ENCODE results near the gene KMT2E. TPM values are rescaled to one million over a fixed set of nuclear protein-coding genes. Genes with fewer than 3 reads are reported as not detected.
"Not testable (repeated sequence)": the region's sequence is repeated elsewhere in the genome, so short reads cannot be mapped to it uniquely, and the experiment has no call there.

The KMT2E gene
- total RNA-seq, 2 experiments from 2014 or later: 95.1 to 105 TPM

DNA sequence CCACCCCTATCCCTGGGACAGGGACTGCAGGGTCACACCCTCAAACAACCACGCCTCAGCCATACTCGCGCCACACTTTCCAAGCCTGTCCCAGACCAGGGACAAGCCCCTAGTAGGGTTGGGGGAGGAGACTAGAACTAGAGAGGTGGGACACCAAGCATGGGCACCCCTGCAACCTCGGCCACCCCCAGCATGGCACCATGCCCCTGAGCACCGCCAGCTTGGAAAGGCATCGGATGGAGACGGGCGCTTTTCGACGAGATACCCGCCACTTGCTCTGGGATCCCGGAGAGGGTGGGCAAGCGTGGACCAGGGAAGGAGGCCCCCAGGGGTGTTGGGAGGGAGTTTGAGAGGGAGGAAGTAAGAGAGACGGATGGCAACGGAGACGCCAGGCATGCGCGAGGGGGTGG is 13.1 kb upstream of the KMT2E start:
- Mint-ChIP-seq H3K4me3 (no peak overlapping the region), H3K4me1 (ENCODE audit: low read depth) (peaks cover 56% of the 10 kb centered on the region), H3K27ac (no peak overlapping the region), H3K27me3 (ENCODE audit: low read depth) (no peaks in the 10 kb centered on the region), H3K9me3 (ENCODE audit: insufficient read depth) (no peaks in the 10 kb centered on the region), H3K36me3 (ENCODE audit: low read depth) (peaks cover 55% of the 10 kb centered on the region)
- DNase-seq (no peak), ATAC-seq (peak; percentile 12)
- CTCF ChIA-PET: interaction anchor here (1.3 kb wide), 1 partner anchor 79 kb away, joined by 3 read pairs; no protein-coding TSS in a partner anchor
- POLR2A ChIA-PET: interaction anchor here (0.9 kb wide), 1 partner anchor 10 kb away, joined by 4 read pairs; no protein-coding TSS in a partner anchor

DNA sequence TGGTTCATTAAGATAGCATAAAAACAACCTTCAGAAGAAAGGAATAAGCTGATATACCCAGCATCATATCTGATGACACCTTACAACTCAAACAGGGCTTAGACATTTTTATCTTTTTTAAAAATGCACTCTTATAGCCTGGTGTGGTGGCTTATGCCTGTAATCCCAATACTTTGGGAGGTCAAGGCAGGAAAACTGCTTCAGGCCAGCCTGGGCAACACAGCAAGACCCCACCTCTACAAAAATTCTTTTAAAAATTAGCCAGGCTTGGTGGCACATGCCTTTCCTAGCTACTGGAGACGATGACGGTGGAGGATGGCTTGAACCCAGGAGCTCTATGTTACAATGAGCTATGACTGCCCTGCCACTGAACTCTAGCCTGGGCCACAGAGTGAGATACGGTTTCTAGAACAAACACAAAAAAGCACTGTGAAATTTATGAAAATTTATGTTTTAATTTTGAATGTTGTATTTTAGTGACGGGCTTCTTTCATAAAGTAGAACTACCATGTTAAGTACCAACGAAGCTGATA is 12.3 kb upstream of the KMT2E start:
- DNase-seq (no peak), ATAC-seq (no peak)
- H3K27me3 Mint-ChIP-seq (ENCODE audit: low read depth): no peaks in the 10 kb centered on the region
- no peak overlapping the region for H3K4me3 Mint-ChIP-seq
- CTCF ChIA-PET: interaction anchor here (0.6 to 2.6 kb wide), 5 partner anchors 9 to 89 kb away, joined by 3 to 14 read pairs (median 4); no protein-coding TSS in a partner anchor
- peaks cover 58% of the 10 kb centered on the region for H3K4me1 Mint-ChIP-seq (ENCODE audit: low read depth)
- peaks cover 57% of the 10 kb centered on the region for H3K36me3 Mint-ChIP-seq (ENCODE audit: low read depth)
- H3K9me3 Mint-ChIP-seq (ENCODE audit: insufficient read depth): no peaks in the 10 kb centered on the region
- no peak overlapping the region for H3K27ac Mint-ChIP-seq
- POLR2A ChIA-PET: interaction anchor here (0.9 to 2.9 kb wide), 3 partner anchors 9 to 61 kb away, joined by 4 to 14 read pairs (median 4); partner anchors contain the start of gene KMT2E

DNA sequence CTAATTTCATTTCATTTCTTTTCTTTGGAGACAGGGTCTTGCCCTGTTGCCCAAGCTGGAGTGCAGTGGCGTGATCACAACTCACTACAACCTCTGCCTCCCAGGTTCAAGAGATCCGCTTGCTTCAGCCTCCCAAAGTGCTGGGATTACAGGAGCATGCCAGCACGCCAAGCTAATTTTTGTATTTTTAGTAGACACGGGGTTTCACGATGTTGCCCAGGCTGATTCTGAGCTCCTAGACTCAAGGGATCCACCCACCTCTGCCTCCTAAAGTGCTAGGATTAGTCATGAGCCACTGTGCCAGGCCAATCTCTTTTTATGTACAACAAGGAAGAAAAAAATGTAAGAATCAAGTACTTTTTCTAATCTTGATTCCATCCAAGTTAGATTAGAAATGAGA is 10.7 kb upstream of the KMT2E start:
- ChIA-PET POLR2A (interaction anchor here (0.9 to 2.9 kb wide), 4 partner anchors 9 to 20 kb away, joined by 3 to 14 read pairs (median 3); partner anchors contain the start of gene KMT2E), CTCF (interaction anchor here (1.0 to 2.6 kb wide), 6 partner anchors 11 to 119 kb away, joined by 3 to 14 read pairs (median 4); partner anchors contain the start of gene KMT2E)
- DNase-seq (no peak), ATAC-seq (peak; percentile 58)
- H3K36me3 Mint-ChIP-seq (ENCODE audit: low read depth): peaks cover 63% of the 10 kb centered on the region
- peak overlapping the region; percentile 68 for H3K27ac Mint-ChIP-seq
- H3K9me3 Mint-ChIP-seq (ENCODE audit: insufficient read depth): no peaks in the 10 kb centered on the region
- H3K27me3 Mint-ChIP-seq (ENCODE audit: low read depth): no peaks in the 10 kb centered on the region
- peak overlapping the region; percentile 54 for H3K4me3 Mint-ChIP-seq
- peaks cover 63% of the 10 kb centered on the region for H3K4me1 Mint-ChIP-seq (ENCODE audit: low read depth)

DNA sequence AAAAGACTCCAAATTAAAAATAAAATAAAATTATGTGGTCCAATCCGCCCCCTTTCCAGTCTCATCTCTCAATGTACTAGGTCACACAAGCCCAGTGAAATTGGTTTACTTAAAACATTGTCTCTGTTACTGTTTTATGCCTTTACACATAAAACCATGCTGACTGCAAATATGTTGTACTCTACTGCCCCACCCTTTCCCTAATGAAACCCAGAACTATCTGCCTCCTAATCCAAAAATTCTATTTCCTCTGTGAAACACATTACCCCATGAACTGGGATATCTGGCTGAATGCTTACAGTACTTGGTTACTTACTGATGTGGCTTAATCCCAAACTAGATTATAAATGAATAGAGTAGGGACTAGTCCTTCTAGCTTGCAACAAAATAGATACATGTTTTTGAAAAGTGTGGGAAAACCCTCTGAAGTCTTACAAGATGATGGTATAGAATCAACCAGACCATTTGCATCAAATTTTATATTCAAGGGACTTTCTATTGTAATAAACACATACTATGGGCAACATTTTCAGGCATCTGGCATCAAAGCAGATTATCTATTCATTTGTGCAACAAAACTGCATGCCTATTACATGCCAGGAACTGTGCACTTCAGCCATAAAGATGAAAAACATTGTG is 10.0 kb upstream of the KMT2E start:
- DNase-seq: no peak
- H3K27me3 Mint-ChIP-seq (ENCODE audit: low read depth): no peaks in the 10 kb centered on the region
- no peaks in the 10 kb centered on the region for H3K9me3 Mint-ChIP-seq (ENCODE audit: insufficient read depth)
- peaks cover 65% of the 10 kb centered on the region for H3K36me3 Mint-ChIP-seq (ENCODE audit: low read depth)
- peak overlapping the region; percentile 42 for H3K27ac Mint-ChIP-seq
- peak overlapping the region; percentile 46 for H3K4me3 Mint-ChIP-seq
- ChIA-PET CTCF (interaction anchor here (1.0 to 2.6 kb wide), 3 partner anchors 17 to 120 kb away, joined by 3 to 14 read pairs (median 3); no protein-coding TSS in a partner anchor), POLR2A (interaction anchor here (0.9 to 2.9 kb wide), 4 partner anchors 9 to 21 kb away, joined by 3 to 14 read pairs (median 3); partner anchors contain the start of gene KMT2E)
- ATAC-seq: no peak
- H3K4me1 Mint-ChIP-seq (ENCODE audit: low read depth): peaks cover 65% of the 10 kb centered on the region

DNA sequence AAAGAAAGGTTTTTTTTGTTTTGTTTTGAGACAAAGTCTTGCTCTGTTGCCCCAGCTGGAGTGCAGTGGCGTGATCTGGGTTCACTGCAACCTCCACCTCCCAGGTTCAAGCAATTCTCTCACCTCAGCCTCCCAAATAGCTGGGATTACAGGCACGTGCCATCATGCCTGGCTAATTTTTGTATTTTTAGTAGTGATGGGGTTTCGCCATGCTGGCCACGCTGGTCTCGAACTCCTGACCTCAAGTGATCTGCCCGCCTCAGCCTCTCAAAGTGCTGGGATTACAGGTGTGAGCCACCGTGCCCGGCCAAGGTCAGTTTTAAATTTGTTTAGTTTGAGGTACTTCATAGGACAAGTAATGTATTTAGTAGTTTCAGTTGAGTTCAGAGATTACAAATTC is 9.0 kb upstream of the KMT2E start:
- H3K27me3 Mint-ChIP-seq (ENCODE audit: low read depth); ATAC-seq; H3K4me3 Mint-ChIP-seq; H3K27ac Mint-ChIP-seq; H3K9me3 Mint-ChIP-seq (ENCODE audit: insufficient read depth); DNase-seq: not testable (repeated sequence)
- Mint-ChIP-seq H3K4me1 (ENCODE audit: low read depth) (peaks cover 67% of the 10 kb centered on the region), H3K36me3 (ENCODE audit: low read depth) (peaks cover 65% of the 10 kb centered on the region)
- ChIA-PET POLR2A (interaction anchor here (1.2 to 13.8 kb wide), 3 partner anchors 8 to 21 kb away, joined by 3 to 373 read pairs (median 8); no protein-coding TSS in a partner anchor), CTCF (interaction anchor here (1.1 to 3.5 kb wide), 3 partner anchors 12 to 24 kb away, joined by 5 to 16 read pairs (median 6); no protein-coding TSS in a partner anchor)

DNA sequence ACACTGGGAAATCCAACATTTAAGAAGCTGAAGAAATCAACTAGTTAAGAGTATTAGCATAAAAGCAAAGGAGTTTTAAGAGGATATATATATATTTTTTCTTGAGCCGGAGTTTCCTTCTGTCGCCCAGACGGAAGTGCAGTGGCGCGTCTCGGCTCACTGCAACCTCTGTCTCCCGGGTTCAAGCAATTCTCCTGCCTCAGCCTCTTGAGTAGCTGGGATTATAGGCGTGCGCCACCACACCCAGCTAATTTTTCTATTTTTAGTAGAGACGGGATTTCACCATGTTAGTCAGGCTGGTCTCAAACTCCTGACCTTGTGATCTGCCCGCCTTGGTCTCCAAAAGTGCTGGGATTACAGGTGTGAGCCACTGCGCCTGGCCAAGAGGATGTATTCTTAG is 8.5 kb upstream of the KMT2E start:
- H3K4me3 Mint-ChIP-seq; H3K27ac Mint-ChIP-seq; DNase-seq; ATAC-seq; H3K9me3 Mint-ChIP-seq (ENCODE audit: insufficient read depth); H3K27me3 Mint-ChIP-seq (ENCODE audit: low read depth): not testable (repeated sequence)
- POLR2A ChIA-PET: interaction anchor here (1.2 to 13.8 kb wide), 3 partner anchors 8 to 22 kb away, joined by 3 to 373 read pairs (median 8); no protein-coding TSS in a partner anchor
- Mint-ChIP-seq H3K36me3 (ENCODE audit: low read depth) (peaks cover 66% of the 10 kb centered on the region), H3K4me1 (ENCODE audit: low read depth) (peaks cover 67% of the 10 kb centered on the region)
- CTCF ChIA-PET: interaction anchor here (1.1 to 3.5 kb wide), 4 partner anchors 12 to 24 kb away, joined by 5 to 21 read pairs (median 11); no protein-coding TSS in a partner anchor

DNA sequence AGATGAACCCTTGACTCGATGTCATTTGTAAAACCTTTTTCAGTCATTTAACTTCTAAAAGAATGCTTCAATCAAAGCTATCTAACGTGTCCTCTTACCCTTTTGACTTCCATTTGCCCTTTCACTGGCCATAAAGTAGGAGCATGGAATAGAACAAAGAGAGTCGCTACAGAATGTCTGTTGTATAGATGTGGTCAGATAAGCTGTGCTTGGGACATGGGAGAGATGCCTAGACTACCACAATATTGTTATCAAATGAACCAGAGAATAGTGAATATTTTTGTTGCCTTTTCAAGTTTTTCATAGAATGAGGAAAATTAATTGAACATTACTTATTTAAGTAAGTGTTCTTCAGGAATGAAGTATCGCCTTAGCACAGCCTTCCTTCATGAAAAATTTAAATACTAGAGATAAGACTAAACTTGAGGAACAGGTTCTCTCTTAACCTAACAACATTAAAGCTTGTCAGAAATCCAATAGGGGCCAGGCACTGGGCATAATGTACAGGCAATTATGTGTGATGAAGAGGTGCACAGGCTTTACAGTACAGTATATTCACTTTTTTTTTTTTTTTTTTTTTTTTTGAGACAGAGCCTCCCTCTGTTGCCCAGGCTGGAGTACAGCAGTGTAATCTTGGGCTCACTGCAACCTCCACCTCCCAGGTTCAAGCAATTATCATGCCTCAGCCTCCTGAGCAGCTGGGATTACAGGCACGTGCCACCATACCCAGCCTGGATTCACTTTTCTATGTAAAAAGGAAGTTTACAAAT is 7.5 kb upstream of the KMT2E start:
- ATAC-seq: peak; percentile 31
- Mint-ChIP-seq H3K36me3 (ENCODE audit: low read depth) (peaks cover 67% of the 10 kb centered on the region), H3K27me3 (ENCODE audit: low read depth) (no peaks in the 10 kb centered on the region), H3K9me3 (ENCODE audit: insufficient read depth) (no peaks in the 10 kb centered on the region), H3K27ac (peak overlapping the region; percentile 43), H3K4me1 (ENCODE audit: low read depth) (peaks cover 57% of the 10 kb centered on the region), H3K4me3 (no peak overlapping the region)
- POLR2A ChIA-PET: interaction anchor here (1.4 to 13.8 kb wide), 3 partner anchors 22 to 63 kb away, joined by 3 to 373 read pairs (median 245); no protein-coding TSS in a partner anchor
- no peak for DNase-seq
- CTCF ChIA-PET: interaction anchor here (0.6 to 3.5 kb wide), 12 partner anchors 9 to 123 kb away, joined by 3 to 21 read pairs (median 5); no protein-coding TSS in a partner anchor

DNA sequence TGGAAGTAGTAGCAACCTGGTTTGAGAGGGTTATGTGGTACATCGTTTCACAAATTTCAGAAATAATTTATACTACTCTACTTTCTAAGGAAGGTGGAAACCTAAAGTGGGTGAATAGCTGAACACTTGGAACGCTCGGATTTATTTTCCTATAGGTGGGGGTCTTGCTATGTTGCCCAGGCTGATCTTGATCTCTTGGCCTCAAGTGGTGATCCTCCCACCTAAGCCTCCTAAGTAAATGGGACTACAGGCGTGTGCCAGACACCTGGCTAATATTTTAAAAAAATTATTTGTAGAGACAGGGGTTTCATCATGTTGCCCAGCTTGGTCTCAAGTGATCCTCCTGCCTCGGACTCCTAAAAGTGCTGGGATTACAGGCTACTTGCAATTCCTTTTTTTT is 6.7 kb upstream of the KMT2E start:
- Mint-ChIP-seq H3K4me1 (ENCODE audit: low read depth) (peaks cover 57% of the 10 kb centered on the region), H3K4me3 (no peak overlapping the region), H3K27me3 (ENCODE audit: low read depth) (no peaks in the 10 kb centered on the region), H3K36me3 (ENCODE audit: low read depth) (peaks cover 70% of the 10 kb centered on the region), H3K9me3 (ENCODE audit: insufficient read depth) (no peaks in the 10 kb centered on the region), H3K27ac (peak overlapping the region; percentile 43)
- POLR2A ChIA-PET: interaction anchor here (1.4 to 13.8 kb wide), 4 partner anchors 11 to 64 kb away, joined by 3 to 373 read pairs (median 128); no protein-coding TSS in a partner anchor
- ATAC-seq: no peak
- CTCF ChIA-PET: interaction anchor here (1.0 to 3.5 kb wide), 11 partner anchors 8 to 124 kb away, joined by 3 to 21 read pairs (median 5); no protein-coding TSS in a partner anchor
- no peak for DNase-seq

DNA sequence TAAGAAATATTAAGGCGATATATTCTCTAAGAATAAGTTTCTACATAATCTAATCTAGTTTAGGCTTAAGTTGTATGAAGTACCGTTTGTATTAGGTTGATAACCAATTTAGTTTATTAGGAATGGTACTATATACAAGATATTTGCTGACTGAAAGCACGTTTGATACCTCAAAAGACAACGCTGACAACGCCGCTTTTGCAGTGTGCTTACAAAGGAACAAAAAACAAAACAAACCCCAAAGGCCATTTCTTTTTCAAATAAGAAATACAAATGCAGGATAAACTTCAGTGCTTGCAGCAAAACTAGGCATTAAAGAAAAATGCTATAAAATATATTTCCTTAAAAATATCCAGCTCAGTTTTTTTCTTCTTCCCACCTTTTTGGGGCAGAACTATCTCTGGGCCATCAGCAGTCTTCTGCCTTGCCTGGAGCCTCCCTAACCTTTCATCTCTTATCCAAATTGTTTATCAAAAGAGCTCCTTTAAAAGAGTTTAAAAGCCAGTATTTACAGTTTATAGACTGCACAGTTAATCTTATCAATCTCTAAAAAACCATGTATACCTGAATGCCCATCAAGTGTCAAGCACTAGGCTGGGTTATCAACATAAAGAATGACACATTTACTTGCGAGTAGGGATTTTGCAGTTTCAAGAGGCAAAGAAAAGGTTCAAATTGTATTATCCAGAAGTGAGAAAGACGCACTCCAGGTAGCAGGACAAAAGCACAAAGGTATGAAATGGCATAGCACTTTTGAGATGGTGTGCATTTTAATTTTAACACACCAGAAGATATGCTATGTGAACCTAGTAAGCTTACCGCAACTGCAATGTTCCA is 4.1 kb upstream of the KMT2E start:
- Mint-ChIP-seq H3K4me3 (peak overlapping the region; percentile 99), H3K9me3 (ENCODE audit: insufficient read depth) (no peaks in the 10 kb centered on the region), H3K27me3 (ENCODE audit: low read depth) (peaks cover 2% of the 10 kb centered on the region), H3K27ac (peak overlapping the region; percentile 99), H3K36me3 (ENCODE audit: low read depth) (peaks cover 78% of the 10 kb centered on the region), H3K4me1 (ENCODE audit: low read depth) (peaks cover 38% of the 10 kb centered on the region)
- DNase-seq (no peak), ATAC-seq (no peak)
- CTCF ChIA-PET: interaction anchor here (0.7 to 4.3 kb wide), 13 partner anchors 8 to 522 kb away, joined by 3 to 72 read pairs (median 4); partner anchors contain the start of gene RINT1
- POLR2A ChIA-PET: interaction anchor here (0.7 to 13.8 kb wide), 6 partner anchors 8 to 125 kb away, joined by 3 to 373 read pairs (median 8); no protein-coding TSS in a partner anchor

DNA sequence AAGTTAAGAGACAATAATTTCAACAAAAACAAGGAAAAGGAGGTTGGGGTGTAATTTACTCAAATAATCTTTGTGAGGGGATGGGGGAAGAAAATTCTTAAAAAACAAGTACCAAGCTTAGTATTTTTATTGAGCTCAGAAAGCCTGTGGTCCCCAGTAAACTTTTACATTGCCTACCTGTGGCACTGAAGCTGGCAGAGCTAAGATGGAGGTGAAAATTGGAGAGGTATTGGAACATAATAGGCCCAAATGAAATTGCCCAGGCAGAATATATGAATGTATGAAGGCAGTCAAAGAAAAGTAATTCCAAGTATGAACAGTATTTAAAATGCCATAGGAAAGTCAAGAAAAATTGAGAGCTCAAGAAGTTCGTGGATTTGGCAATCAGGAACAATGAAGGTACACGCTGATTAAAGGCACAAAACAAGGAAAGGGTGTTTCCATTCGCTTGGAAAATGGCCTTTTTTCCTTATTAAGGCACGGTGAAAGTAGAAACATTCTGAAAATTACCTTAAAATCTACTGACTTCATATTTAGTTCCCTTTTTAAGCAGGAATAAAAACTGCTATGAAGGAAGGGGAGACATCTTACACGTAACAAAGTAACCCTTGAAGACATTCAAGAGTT is 3.4 kb upstream of the KMT2E start:
- ChIA-PET CTCF (interaction anchor here (0.7 to 4.3 kb wide), 12 partner anchors 9 to 521 kb away, joined by 3 to 72 read pairs (median 4); partner anchors contain the start of gene RINT1), POLR2A (interaction anchor here (0.7 to 13.8 kb wide), 6 partner anchors 9 to 124 kb away, joined by 3 to 373 read pairs (median 4); no protein-coding TSS in a partner anchor)
- peaks cover 80% of the 10 kb centered on the region for H3K36me3 Mint-ChIP-seq (ENCODE audit: low read depth)
- H3K27ac Mint-ChIP-seq: peak overlapping the region; percentile 99
- H3K4me3 Mint-ChIP-seq: peak overlapping the region; percentile 99
- ATAC-seq (no peak), DNase-seq (no peak)
- peaks cover 34% of the 10 kb centered on the region for H3K4me1 Mint-ChIP-seq (ENCODE audit: low read depth)
- no peaks in the 10 kb centered on the region for H3K9me3 Mint-ChIP-seq (ENCODE audit: insufficient read depth)
- peaks cover 2% of the 10 kb centered on the region for H3K27me3 Mint-ChIP-seq (ENCODE audit: low read depth)
